NT2/D1 (cell line): Measurements from ENCODE around the gene ITGB1BP2.
"Not testable (repeated sequence)": the region's sequence is repeated elsewhere in the genome, so short reads cannot be mapped to it uniquely, and the experiment has no call there.

ENCODE experiments used
- SUZ12 ChIP-seq: IDR thresholded peaks from 2 replicates; pipeline ENCODE4 v1.6.1; 2011; ENCODE audit not compliant: insufficient read length, insufficient read depth; ENCODE audit errors: extremely low read depth
- YY1 ChIP-seq: IDR thresholded peaks from 2 replicates; pipeline ENCODE4 v1.6.1; 2011; ENCODE audit not compliant: insufficient read length, insufficient read depth

- TF ChIP-seq YY1, SUZ12: not testable (repeated sequence)
These were observed 29.2 kb upstream of the ITGB1BP2 start for GRCh38 chrX:71272313-71272712.
